Measurements from ENCODE around the gene PGBD2.

GRCh38 chr1:248857749-248858095 is 48.3 kb upstream of the PGBD2 start:
- no peak for TF ChIP-seq CTCF (IDR thresholded peaks at IDR 0.05)
- TF ChIP-seq ZNF121 (CRISPR knock-in tag; IDR thresholded peaks at IDR 0.05): no peak
- TF ChIP-seq, protein P1, sequence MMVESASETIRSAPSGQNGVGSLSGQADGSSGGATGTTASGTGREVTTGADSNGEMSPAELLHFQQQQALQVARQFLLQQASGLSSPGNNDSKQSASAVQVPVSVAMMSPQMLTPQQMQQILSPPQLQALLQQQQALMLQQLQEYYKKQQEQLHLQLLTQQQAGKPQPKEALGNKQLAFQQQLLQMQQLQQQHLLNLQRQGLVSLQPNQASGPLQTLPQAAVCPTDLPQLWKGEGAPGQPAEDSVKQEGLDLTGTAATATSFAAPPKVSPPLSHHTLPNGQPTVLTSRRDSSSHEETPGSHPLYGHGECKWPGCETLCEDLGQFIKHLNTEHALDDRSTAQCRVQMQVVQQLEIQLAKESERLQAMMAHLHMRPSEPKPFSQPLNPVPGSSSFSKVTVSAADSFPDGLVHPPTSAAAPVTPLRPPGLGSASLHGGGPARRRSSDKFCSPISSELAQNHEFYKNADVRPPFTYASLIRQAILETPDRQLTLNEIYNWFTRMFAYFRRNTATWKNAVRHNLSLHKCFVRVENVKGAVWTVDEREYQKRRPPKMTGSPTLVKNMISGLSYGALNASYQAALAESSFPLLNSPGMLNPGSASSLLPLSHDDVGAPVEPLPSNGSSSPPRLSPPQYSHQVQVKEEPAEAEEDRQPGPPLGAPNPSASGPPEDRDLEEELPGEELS (CRISPR knock-in tag; IDR thresholded peaks at IDR 0.05): no peak
- no peak for TF ChIP-seq PRRX2 (CRISPR knock-in tag; IDR thresholded peaks at IDR 0.05)
- no peak for TF ChIP-seq ETV6 (CRISPR knock-in tag; IDR thresholded peaks at IDR 0.05)
- TF ChIP-seq ZSCAN18 (CRISPR knock-in tag; IDR thresholded peaks at IDR 0.05): no peak
- TF ChIP-seq, protein P2, sequence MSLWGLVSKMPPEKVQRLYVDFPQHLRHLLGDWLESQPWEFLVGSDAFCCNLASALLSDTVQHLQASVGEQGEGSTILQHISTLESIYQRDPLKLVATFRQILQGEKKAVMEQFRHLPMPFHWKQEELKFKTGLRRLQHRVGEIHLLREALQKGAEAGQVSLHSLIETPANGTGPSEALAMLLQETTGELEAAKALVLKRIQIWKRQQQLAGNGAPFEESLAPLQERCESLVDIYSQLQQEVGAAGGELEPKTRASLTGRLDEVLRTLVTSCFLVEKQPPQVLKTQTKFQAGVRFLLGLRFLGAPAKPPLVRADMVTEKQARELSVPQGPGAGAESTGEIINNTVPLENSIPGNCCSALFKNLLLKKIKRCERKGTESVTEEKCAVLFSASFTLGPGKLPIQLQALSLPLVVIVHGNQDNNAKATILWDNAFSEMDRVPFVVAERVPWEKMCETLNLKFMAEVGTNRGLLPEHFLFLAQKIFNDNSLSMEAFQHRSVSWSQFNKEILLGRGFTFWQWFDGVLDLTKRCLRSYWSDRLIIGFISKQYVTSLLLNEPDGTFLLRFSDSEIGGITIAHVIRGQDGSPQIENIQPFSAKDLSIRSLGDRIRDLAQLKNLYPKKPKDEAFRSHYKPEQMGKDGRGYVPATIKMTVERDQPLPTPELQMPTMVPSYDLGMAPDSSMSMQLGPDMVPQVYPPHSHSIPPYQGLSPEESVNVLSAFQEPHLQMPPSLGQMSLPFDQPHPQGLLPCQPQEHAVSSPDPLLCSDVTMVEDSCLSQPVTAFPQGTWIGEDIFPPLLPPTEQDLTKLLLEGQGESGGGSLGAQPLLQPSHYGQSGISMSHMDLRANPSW (CRISPR knock-in tag; conservative IDR thresholded peaks at IDR 0.05; ENCODE audit: low read depth): no peak
- TF ChIP-seq, protein P3, sequence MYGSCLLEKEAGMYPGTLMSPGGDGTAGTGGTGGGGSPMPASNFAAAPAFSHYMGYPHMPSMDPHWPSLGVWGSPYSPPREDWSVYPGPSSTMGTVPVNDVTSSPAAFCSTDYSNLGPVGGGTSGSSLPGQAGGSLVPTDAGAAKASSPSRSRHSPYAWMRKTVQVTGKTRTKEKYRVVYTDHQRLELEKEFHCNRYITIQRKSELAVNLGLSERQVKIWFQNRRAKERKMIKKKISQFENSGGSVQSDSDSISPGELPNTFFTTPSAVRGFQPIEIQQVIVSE (CRISPR knock-in tag; IDR thresholded peaks at IDR 0.05; ENCODE audit: borderline replicate concordance): no peak
- TF ChIP-seq SP1 (CRISPR knock-in tag; conservative IDR thresholded peaks at IDR 0.05): no peak
- TF ChIP-seq ZNF423 (CRISPR knock-in tag; IDR thresholded peaks at IDR 0.05): no peak
- no peak for TF ChIP-seq MAX (CRISPR knock-in tag; IDR thresholded peaks at IDR 0.05)
- TF ChIP-seq NR2C2 (CRISPR knock-in tag; IDR thresholded peaks at IDR 0.05): no peak
- TF ChIP-seq FOXK1 (CRISPR knock-in tag; IDR thresholded peaks at IDR 0.05): no peak
- TF ChIP-seq ZNF317 (CRISPR knock-in tag; IDR thresholded peaks at IDR 0.05; ENCODE audit: borderline replicate concordance, low read depth): no peak
